Ishikawa (cell line): ENCODE results near the gene ATP9A.

Experiments
- CEBPB ChIP-seq: IDR thresholded peaks from 2 replicates; pipeline ENCODE4 v1.6.1; 2012
- CREB1 ChIP-seq: IDR thresholded peaks from 2 replicates; pipeline ENCODE4 v1.6.1; 2012; ENCODE audit warnings: low read depth
- EGR1 ChIP-seq: IDR thresholded peaks from 2 replicates; pipeline ENCODE4 v1.6.1; 2012
- EP300 ChIP-seq: IDR thresholded peaks from 2 replicates; pipeline ENCODE4 v1.6.1; 2012; ENCODE audit warnings: borderline replicate concordance
- FOXM1 ChIP-seq: IDR thresholded peaks from 2 replicates; pipeline ENCODE4 v1.6.1; 2012; ENCODE audit warnings: low read depth, borderline replicate concordance
- MAX ChIP-seq: IDR thresholded peaks from 2 replicates; pipeline ENCODE4 v1.6.1; 2012
- NFIC ChIP-seq: IDR thresholded peaks from 2 replicates; pipeline ENCODE4 v1.6.1; 2012
- RAD21 ChIP-seq: IDR thresholded peaks from 2 replicates; pipeline ENCODE4 v1.6.1; 2012; ENCODE audit warnings: low read depth
- REST ChIP-seq: IDR thresholded peaks from 2 replicates; pipeline ENCODE4 v1.6.1; 2012; ENCODE audit warnings: low read depth, mild to moderate bottlenecking
- TAF1 ChIP-seq: IDR thresholded peaks from 2 replicates; pipeline ENCODE4 v1.6.1; 2012; ENCODE audit warnings: low read depth, mild to moderate bottlenecking
- TCF12 ChIP-seq: IDR thresholded peaks from 2 replicates; pipeline ENCODE4 v1.6.1; 2012; ENCODE audit warnings: low read depth
- TEAD4 ChIP-seq: IDR thresholded peaks from 2 replicates; pipeline ENCODE4 v1.6.1; 2012
- USF1 ChIP-seq: IDR thresholded peaks from 2 replicates; pipeline ENCODE4 v1.6.1; 2012
- YY1 ChIP-seq: IDR thresholded peaks from 2 replicates; pipeline ENCODE4 v1.6.1; 2012; ENCODE audit warnings: low read depth
- ZBTB7A ChIP-seq: IDR thresholded peaks from 2 replicates; pipeline ENCODE4 v1.6.1; 2012; ENCODE audit warnings: low read depth

The ATP9A gene

GRCh38 chr20:51604851-51605250 lies 163.3 kb downstream of the ATP9A start:
- TF ChIP-seq EGR1 (no peak), YY1 (no peak), MAX (no peak)

- TF ChIP-seq ZBTB7A: no peak
- no peak for TF ChIP-seq NFIC
- TF ChIP-seq TEAD4: no peak
- no peak for TF ChIP-seq CEBPB
- TF ChIP-seq MAX: no peak
- TF ChIP-seq EP300: no peak
- TF ChIP-seq FOXM1: no peak
- no peak for TF ChIP-seq CREB1
- TF ChIP-seq TCF12: no peak
- TF ChIP-seq RAD21: no peak
- TF ChIP-seq TAF1: no peak
- TF ChIP-seq YY1: no peak
- no peak for TF ChIP-seq REST
These were observed 166.1 kb downstream of the ATP9A start for GRCh38 chr20:51602131-51602530.

- no peak for TF ChIP-seq MAX
- no peak for TF ChIP-seq RAD21
- TF ChIP-seq NFIC: no peak
- TF ChIP-seq TCF12: no peak
- TF ChIP-seq CEBPB: no peak
- no peak for TF ChIP-seq REST
- no peak for TF ChIP-seq FOXM1
- TF ChIP-seq ZBTB7A: no peak
- TF ChIP-seq USF1: no peak
- TF ChIP-seq EGR1: no peak
- TF ChIP-seq TEAD4: no peak
- TF ChIP-seq CREB1: no peak
- TF ChIP-seq TAF1: no peak
These were observed 167.2 kb downstream of the ATP9A start for GRCh38 chr20:51600950-51601349.

- TF ChIP-seq RAD21: no peak
- no peak for TF ChIP-seq YY1
- TF ChIP-seq FOXM1: no peak
- TF ChIP-seq REST: no peak
- TF ChIP-seq USF1: no peak
- no peak for TF ChIP-seq TAF1
- TF ChIP-seq NFIC: no peak
- TF ChIP-seq TEAD4: no peak
- no peak for TF ChIP-seq ZBTB7A
These were observed 168.2 kb downstream of the ATP9A start for GRCh38 chr20:51600016-51600420.

- TF ChIP-seq USF1: no peak
- no peak for TF ChIP-seq CREB1
- no peak for TF ChIP-seq NFIC
- no peak for TF ChIP-seq REST
These were observed 169.6 kb downstream of the ATP9A start for GRCh38 chr20:51598556-51598955.
